OCI-LY1 (cell line): ENCODE measurements around the gene SIK2.

ENCODE experiments used
- H2AFZ ChIP-seq: fragments of 200-600 bp; sonication (generic), shearing (Covaris generic); 2 replicates; pipeline ENCODE4 v1.6.0; 2014; ENCODE audit warnings: antibody characterized with exemption, mild to moderate bottlenecking, low read length
- H3F3A ChIP-seq: fragments of 200-600 bp; sonication (generic), shearing (Covaris generic); 2 replicates; pipeline ENCODE4 v1.6.0; 2014; ENCODE audit warnings: mild to moderate bottlenecking, antibody characterized with exemption, low read length, moderate library complexity; ENCODE audit not compliant: insufficient read depth
- H3K27ac ChIP-seq: fragments of 200-600 bp; sonication (generic); 2 replicates; pipeline ENCODE4 v1.5.1; 2014; ENCODE audit warnings: low read length, mixed run types, mild to moderate bottlenecking, low read depth; ENCODE audit not compliant: poor library complexity, severe bottlenecking
- H3K27me3 ChIP-seq: fragments of 200-600 bp; sonication (generic); 2 replicates; pipeline ENCODE4 v1.6.0; 2014; ENCODE audit warnings: antibody characterized with exemption, mild to moderate bottlenecking, low read length, moderate library complexity; ENCODE audit not compliant: insufficient read depth
- H3K36me3 ChIP-seq: fragments of 200-600 bp; sonication (generic); 2 replicates; pipeline ENCODE4 v1.6.1; 2014; ENCODE audit warnings: mild to moderate bottlenecking, antibody characterized with exemption, low read length, moderate library complexity, mixed read lengths; ENCODE audit not compliant: insufficient read depth
- H3K4me1 ChIP-seq: fragments of 200-600 bp; sonication (generic); 2 replicates; pipeline ENCODE4 v1.5.1; 2014; ENCODE audit warnings: mild to moderate bottlenecking, low read length, moderate library complexity; ENCODE audit not compliant: insufficient read depth, severe bottlenecking
- H3K4me2 ChIP-seq: fragments of 200-600 bp; sonication (generic), shearing (Covaris generic); 2 replicates; pipeline ENCODE4 v1.6.1; 2014; ENCODE audit warnings: low read length
- H3K4me3 ChIP-seq: fragments of 200-600 bp; sonication (generic); 2 replicates; pipeline ENCODE4 v1.5.1; 2014; ENCODE audit warnings: low read length, low read depth, mild to moderate bottlenecking, mixed read lengths; ENCODE audit not compliant: poor library complexity, severe bottlenecking
- H3K79me2 ChIP-seq: fragments of 200-600 bp; shearing (Covaris generic); 2 replicates; pipeline ENCODE4 v1.6.1; 2016; ENCODE audit warnings: mixed run types, low read length, mixed read lengths; ENCODE audit not compliant: insufficient read depth
- H3K9ac ChIP-seq: fragments of 200-600 bp; sonication (generic), shearing (Covaris generic); 2 replicates; pipeline ENCODE4 v1.6.1; 2014; ENCODE audit warnings: mild to moderate bottlenecking, low read length, mixed read lengths
- H3K9me2 ChIP-seq: fragments of 200-600 bp; sonication (generic), shearing (Covaris generic); 2 replicates; pipeline ENCODE4 v1.6.1; 2014; ENCODE audit warnings: low read depth, mild to moderate bottlenecking, low read length, mixed read lengths
- H3K9me3 ChIP-seq: fragments of 200-600 bp; shearing (Covaris generic); 2 replicates; pipeline ENCODE4 v1.6.1; 2014; ENCODE audit warnings: low read length, mixed read lengths
- H4K20me1 ChIP-seq: fragments of 200-600 bp; sonication (generic), shearing (Covaris generic); 2 replicates; pipeline ENCODE4 v1.6.0; 2016; ENCODE audit warnings: mild to moderate bottlenecking, low read length; ENCODE audit not compliant: insufficient read depth
- CTCF ChIP-seq: fragments of 200-600 bp; sonication (generic), shearing (Covaris generic); IDR thresholded peaks from 2 replicates; pipeline ENCODE4 v1.5.1; 2017; ENCODE audit warnings: mild to moderate bottlenecking, antibody characterized with exemption, low read length, moderate library complexity, mixed read lengths
- EZH2 ChIP-seq: fragments of 200-600 bp; sonication (generic), shearing (Covaris generic); IDR thresholded peaks from 2 replicates; pipeline ENCODE4 v1.8.0; 2017; ENCODE audit warnings: borderline replicate concordance, mixed run types, mild to moderate bottlenecking, antibody characterized with exemption, low read length, moderate library complexity, mixed read lengths

The SIK2 gene

DNA sequence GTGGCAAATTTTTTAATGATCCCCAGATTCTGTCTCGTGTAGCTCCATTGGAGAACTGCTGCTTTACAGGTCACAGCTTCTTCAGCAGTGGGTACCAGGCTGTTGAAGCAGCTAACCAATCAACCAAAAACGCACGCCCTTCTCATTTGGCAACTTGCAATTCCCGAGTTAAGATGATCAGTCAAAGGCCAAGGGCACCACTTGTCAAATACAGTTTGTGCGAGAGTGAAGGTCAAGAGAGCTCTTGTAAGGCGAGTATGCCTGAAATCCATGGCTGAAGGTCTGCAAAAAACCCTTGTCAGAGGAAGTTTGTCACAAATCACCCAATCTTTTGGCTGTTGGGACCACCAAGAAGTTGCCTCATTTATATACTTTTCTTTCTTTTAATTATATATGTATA is 176.9 kb downstream of the SIK2 start:
- Histone ChIP-seq H3F3A (no peaks in the 10 kb centered on the region), H4K20me1 (no peaks in the 10 kb centered on the region), H3K4me2 (no peak overlapping the region)

More for the DNA sequence above, 176.9 kb downstream of the SIK2 start:
- H3K9ac ChIP-seq = no peak overlapping the region
- no peaks in the 10 kb centered on the region for H3K27me3 ChIP-seq
- no peaks in the 10 kb centered on the region for H3K36me3 ChIP-seq
- H2AFZ ChIP-seq = no peak overlapping the region
- H3K9me2 ChIP-seq = no peaks in the 10 kb centered on the region
- peaks cover 20% of the 10 kb centered on the region for H3K4me1 ChIP-seq
- H3K27ac ChIP-seq = no peak overlapping the region
- no peaks in the 10 kb centered on the region for H3K9me3 ChIP-seq
- no peak for TF ChIP-seq EZH2
- no peak for TF ChIP-seq CTCF
- no peak overlapping the region for H3K4me3 ChIP-seq
- no peaks in the 10 kb centered on the region for H3K79me2 ChIP-seq
